Keratinocyte (primary cell): ENCODE data around the gene ERICH6. TPM values are rescaled to one million over a fixed set of nuclear protein-coding genes. Genes with fewer than 3 reads are reported as not detected.

Experiments used
- DNase-seq: peaks from one replicate; pipeline ENCODE4 v3.0.0-alpha.2; 2011; ENCODE audit warnings: low read depth, missing footprints, low spot score
- FAIRE-seq: peaks from 2 replicates; lab custom pipeline; 2011; peaks lifted over from hg19 to GRCh38; lab: Jason Lieb, UNC
- H2AFZ ChIP-seq: 2 replicates; pipeline ENCODE4 v1.6.0; 2012; ENCODE audit warnings: low read length, control low read depth, inconsistent platforms; ENCODE audit not compliant: control insufficient read depth
- H3K27ac ChIP-seq: 2 replicates; pipeline ENCODE4 v1.5.1; 2011; ENCODE audit warnings: low read length; ENCODE audit not compliant: control insufficient read depth, insufficient read depth
- H3K27me3 ChIP-seq: 3 replicates; pipeline ENCODE4 v1.6.0; 2011; ENCODE audit warnings: low read length; ENCODE audit not compliant: control insufficient read depth, insufficient read depth; ENCODE audit errors: extremely low read depth
- H3K36me3 ChIP-seq, 2 experiments: 2 replicates in 1 of 2; 3 replicates in 1 of 2; pipeline ENCODE4 v1.5.1; 2011; ENCODE audit warnings: low read length in 2 of 2, mild to moderate bottlenecking in 1 of 2; ENCODE audit not compliant: control insufficient read depth in 2 of 2, insufficient read depth in 2 of 2; ENCODE audit errors: extremely low read depth in 1 of 2
- H3K4me1 ChIP-seq: 3 replicates; pipeline ENCODE4 v1.5.1; 2011; ENCODE audit warnings: low read length; ENCODE audit not compliant: control insufficient read depth, insufficient read depth; ENCODE audit errors: extremely low read depth
- H3K4me2 ChIP-seq: 3 replicates; pipeline ENCODE4 v1.6.0; 2011; ENCODE audit warnings: low read depth, low read length; ENCODE audit not compliant: control insufficient read depth, insufficient read depth; ENCODE audit errors: extremely low read depth
- H3K4me3 ChIP-seq, 3 experiments: fragments of 200-600 bp in 1 of 3; sonication (generic) in 1 of 3; 2 replicates in 2 of 3; 3 replicates in 1 of 3; pipeline ENCODE4 v1.5.1; 2011 to 2016; ENCODE audit warnings: low read length in 3 of 3, mild to moderate bottlenecking in 3 of 3, control low read depth in 2 of 3, inconsistent platforms in 1 of 3, low read depth in 1 of 3, mixed read lengths in 1 of 3, mixed run types in 1 of 3, moderate library complexity in 1 of 3; ENCODE audit not compliant: control insufficient read depth in 2 of 3, insufficient read depth in 2 of 3; ENCODE audit errors: extremely low read depth in 1 of 3
- H3K79me2 ChIP-seq: 2 replicates; pipeline ENCODE4 v1.6.0; 2012; ENCODE audit warnings: low read length; ENCODE audit not compliant: control insufficient read depth, insufficient read depth
- H3K9ac ChIP-seq: 3 replicates; pipeline ENCODE4 v1.6.0; 2011; ENCODE audit warnings: low read length; ENCODE audit not compliant: control insufficient read depth, insufficient read depth; ENCODE audit errors: extremely low read depth
- H3K9me1 ChIP-seq: 3 replicates; pipeline ENCODE4 v1.6.0; 2011; ENCODE audit warnings: low read length; ENCODE audit not compliant: control insufficient read depth, insufficient read depth; ENCODE audit errors: extremely low read depth
- H3K9me3 ChIP-seq: 2 replicates; pipeline ENCODE4 v1.5.1; 2012; ENCODE audit warnings: low read depth, low read length; ENCODE audit not compliant: control insufficient read depth
- H4K20me1 ChIP-seq: 3 replicates; pipeline ENCODE4 v1.6.0; 2011; ENCODE audit warnings: low read length; ENCODE audit not compliant: control insufficient read depth, insufficient read depth; ENCODE audit errors: extremely low read depth
- EZH2 ChIP-seq: IDR thresholded peaks from one replicate; pipeline ENCODE4 v1.6.1; 2012; ENCODE audit warnings: inconsistent platforms, mild to moderate bottlenecking, low read length, moderate library complexity
- dilution Hi-C: fragments of 300-500 bp; cut with MboI; formaldehyde crosslinking; loops from one replicate; pipeline ENCODE4 v1.7.0; 2020; ENCODE audit warnings: low sequenced_read_pairs; ENCODE audit not compliant: extremely low pct_ligation_motif_present
- polyA plus RNA-seq, 5 experiments: library from polyadenylated mRNA; depleted of rRNA in 3 of 5; stranded (reverse) in 3 of 5; stranded (forward) in 1 of 5; unstranded in 1 of 5; fragments of >200 nt; gene quantifications; 1 replicate in 1 of 5; 2 replicates in 3 of 5; 3 replicates in 1 of 5; pipeline versions ENCODE4 v1.2.1 to v1.2.3, GENCODE V29; 2011 to 2012; ENCODE audit warnings: missing spikeins in 2 of 5, low read depth in 1 of 5, low replicate concordance in 1 of 5
- TF ChIP-seq, protein P1 (sequence below), 3 experiments: IDR thresholded peaks in 1 of 3; conservative IDR thresholded peaks in 1 of 3; optimal IDR thresholded peaks in 1 of 3; 2 replicates in 2 of 3; 3 replicates in 1 of 3; pipeline versions ENCODE3 to v1.5.1; 2011; ENCODE audit warnings: low read length in 3 of 3, mild to moderate bottlenecking in 3 of 3, moderate library complexity in 2 of 3, control low read depth in 1 of 3, inconsistent platforms in 1 of 3; ENCODE audit not compliant: insufficient read depth in 2 of 3; ENCODE audit errors: extremely low read depth in 1 of 3

Gene ERICH6
- polyA plus RNA-seq, 1 donor (not counting 4 experiments of a cell fraction or from before 2014, with no cell fraction given): 0.03 TPM

DNA sequence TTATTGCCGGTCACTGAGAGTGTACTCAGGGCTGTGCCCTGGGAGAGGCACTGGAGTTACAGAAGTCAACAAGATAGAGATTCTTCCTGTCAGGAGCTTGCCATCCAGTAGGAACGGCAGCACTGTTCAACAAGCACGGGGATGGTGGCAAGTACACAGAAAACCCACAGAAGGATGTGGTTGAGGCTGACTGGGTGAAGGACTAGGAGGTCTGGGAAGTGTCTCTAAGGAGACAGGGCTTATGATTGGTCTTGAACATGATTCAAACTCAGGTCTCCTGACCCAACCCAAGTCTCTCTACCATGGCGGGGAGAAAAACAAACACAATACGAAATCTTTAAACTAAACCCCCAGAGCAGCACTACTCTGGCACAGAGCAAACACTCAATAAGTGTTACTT, 37.6 kb downstream of the ERICH6 start:
- Histone ChIP-seq H3K4me3 (no peak overlapping the region), H3K9me3 (no peaks in the 10 kb centered on the region), H3K9ac (no peak overlapping the region), H3K27me3 (no peaks in the 10 kb centered on the region), H3K4me2 (no peak overlapping the region), H3K27ac (no peak overlapping the region), H3K36me3 (no peaks in the 10 kb centered on the region), H4K20me1 (no peaks in the 10 kb centered on the region), H3K79me2 (no peaks in the 10 kb centered on the region), H2AFZ (no peak overlapping the region), H3K9me1 (no peaks in the 10 kb centered on the region), H3K4me1 (no peaks in the 10 kb centered on the region)
- DNase-seq (no peak), FAIRE-seq (no peak)
- TF ChIP-seq, protein P1, sequence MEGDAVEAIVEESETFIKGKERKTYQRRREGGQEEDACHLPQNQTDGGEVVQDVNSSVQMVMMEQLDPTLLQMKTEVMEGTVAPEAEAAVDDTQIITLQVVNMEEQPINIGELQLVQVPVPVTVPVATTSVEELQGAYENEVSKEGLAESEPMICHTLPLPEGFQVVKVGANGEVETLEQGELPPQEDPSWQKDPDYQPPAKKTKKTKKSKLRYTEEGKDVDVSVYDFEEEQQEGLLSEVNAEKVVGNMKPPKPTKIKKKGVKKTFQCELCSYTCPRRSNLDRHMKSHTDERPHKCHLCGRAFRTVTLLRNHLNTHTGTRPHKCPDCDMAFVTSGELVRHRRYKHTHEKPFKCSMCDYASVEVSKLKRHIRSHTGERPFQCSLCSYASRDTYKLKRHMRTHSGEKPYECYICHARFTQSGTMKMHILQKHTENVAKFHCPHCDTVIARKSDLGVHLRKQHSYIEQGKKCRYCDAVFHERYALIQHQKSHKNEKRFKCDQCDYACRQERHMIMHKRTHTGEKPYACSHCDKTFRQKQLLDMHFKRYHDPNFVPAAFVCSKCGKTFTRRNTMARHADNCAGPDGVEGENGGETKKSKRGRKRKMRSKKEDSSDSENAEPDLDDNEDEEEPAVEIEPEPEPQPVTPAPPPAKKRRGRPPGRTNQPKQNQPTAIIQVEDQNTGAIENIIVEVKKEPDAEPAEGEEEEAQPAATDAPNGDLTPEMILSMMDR (optimal IDR thresholded peaks at IDR 0.05 in 1 of 3, IDR thresholded peaks at IDR 0.05 in 1 of 3, conservative IDR thresholded peaks at IDR 0.05 in 1 of 3; ENCODE audit: extremely low read depth in 1 of 3, insufficient read depth in 2 of 3, low read length in 3 of 3): no peak
- TF ChIP-seq EZH2: no peak
- dilution Hi-C loops: no loop called here

DNA sequence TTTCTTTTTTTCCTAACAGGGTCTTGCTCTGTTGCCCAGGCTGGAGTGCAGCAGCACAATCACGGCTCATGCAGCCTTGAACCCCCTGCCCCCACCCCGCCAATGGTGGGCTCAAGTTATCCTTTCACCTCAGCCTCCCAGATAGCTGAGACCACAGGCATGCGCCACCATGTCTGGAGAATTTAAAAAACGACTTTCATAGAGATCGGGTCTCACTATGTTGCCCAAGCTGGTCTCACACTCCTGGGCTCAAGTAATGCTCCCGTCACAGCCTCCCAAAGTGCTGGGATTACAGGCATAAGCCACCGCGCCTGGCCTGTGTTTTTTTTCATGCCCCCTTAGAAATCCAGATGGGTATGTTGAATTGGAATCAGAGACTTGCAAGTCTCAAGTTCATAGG, 40.3 kb downstream of the ERICH6 start:
- no peaks in the 10 kb centered on the region for H3K36me3 ChIP-seq
- no peak overlapping the region for H3K4me3 ChIP-seq
- H3K27me3 ChIP-seq: no peaks in the 10 kb centered on the region
- no peak for TF ChIP-seq EZH2
- TF ChIP-seq, protein P1 (optimal IDR thresholded peaks at IDR 0.05 in 1 of 3, IDR thresholded peaks at IDR 0.05 in 1 of 3, conservative IDR thresholded peaks at IDR 0.05 in 1 of 3; ENCODE audit: extremely low read depth in 1 of 3, insufficient read depth in 2 of 3, low read length in 3 of 3): no peak
- H3K27ac ChIP-seq: no peak overlapping the region
- no peaks in the 10 kb centered on the region for H3K9me3 ChIP-seq
- no peaks in the 10 kb centered on the region for H3K4me1 ChIP-seq
- H3K4me2 ChIP-seq: no peak overlapping the region
- no peak overlapping the region for H3K9ac ChIP-seq
- H3K9me1 ChIP-seq: no peaks in the 10 kb centered on the region
- dilution Hi-C loops: no loop called here
- no peak overlapping the region for H2AFZ ChIP-seq
- H3K79me2 ChIP-seq: no peaks in the 10 kb centered on the region
- FAIRE-seq: no peak
- H4K20me1 ChIP-seq: no peaks in the 10 kb centered on the region
- DNase-seq: no peak
